HG03175 (cell line): ENCODE measurements around the gene PDE7B.

Experiments
- ATAC-seq: cut with Tn5 transposase; IDR thresholded peaks from one replicate; pipeline ENCODE4 v1.9.1; 2021; ENCODE audit warnings: mild to moderate bottlenecking, moderate library complexity; ENCODE audit not compliant: unreplicated experiment

The PDE7B gene

GRCh38 chr6:136022224-136022874 lies 170.8 kb downstream of the PDE7B start:
- no peak for ATAC-seq

GRCh38 chr6:136024711-136025110 lies 173.2 kb downstream of the PDE7B start:
- no peak for ATAC-seq

GRCh38 chr6:136025736-136026135 lies 174.2 kb downstream of the PDE7B start:
- ATAC-seq, result no peak

- no peak for ATAC-seq
Measured at GRCh38 chr6:136030131-136030530, 178.6 kb downstream of the PDE7B start.

GRCh38 chr6:136031982-136032381 lies 180.5 kb downstream of the PDE7B start:
- no peak for ATAC-seq

GRCh38 chr6:136033416-136033815 lies 181.9 kb downstream of the PDE7B start:
- ATAC-seq, result no peak

- no peak for ATAC-seq
Measured at GRCh38 chr6:136034422-136034821, 182.9 kb downstream of the PDE7B start.

DNA sequence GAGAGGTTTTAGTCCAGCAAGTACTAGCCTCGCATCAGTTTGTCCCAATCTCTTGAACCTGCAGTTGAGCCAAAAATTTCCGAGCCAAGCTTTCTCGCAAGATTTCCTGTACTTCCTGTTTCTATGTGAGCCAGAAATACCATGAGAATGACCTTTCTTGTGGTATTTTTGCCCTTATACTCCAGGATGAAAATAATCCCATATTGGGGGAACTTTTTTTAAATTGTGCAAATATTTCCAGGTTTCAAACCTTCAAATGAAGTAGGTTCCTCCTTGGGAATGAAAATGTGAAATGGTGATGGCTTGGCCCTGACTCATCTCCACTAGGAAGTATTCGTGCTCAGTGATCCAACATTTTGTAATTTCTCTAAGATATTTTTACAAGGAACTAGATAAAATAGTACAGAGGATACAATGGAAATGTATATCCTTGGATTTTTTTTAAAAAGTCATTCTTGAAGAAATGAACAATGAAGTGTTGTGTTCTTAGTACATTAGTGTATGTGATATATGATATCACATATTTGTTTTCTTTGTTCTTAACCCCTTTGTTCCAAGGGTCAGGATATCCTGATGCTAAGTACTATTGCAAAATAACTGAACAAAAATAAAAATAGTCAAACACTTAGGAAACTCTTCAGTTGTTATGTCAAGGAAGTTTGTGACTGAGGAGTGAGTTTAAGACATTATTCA lies 184.0 kb downstream of the PDE7B start:
- ATAC-seq, result no peak

DNA sequence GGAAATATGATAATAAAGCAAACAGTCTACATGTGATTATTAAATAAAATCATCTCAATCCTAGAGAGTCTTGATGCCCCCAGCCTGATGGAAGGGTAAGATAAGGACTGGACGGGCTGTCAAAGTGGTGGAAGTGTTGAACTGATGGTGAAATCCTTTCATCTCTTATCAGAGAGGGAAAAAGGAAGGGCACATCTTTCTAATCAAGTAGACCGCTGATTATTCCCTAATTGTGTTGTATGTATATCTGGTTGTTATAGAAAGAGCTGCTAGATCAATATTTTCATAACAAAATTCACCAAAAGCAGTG lies 184.5 kb downstream of the PDE7B start:
- no peak for ATAC-seq

DNA sequence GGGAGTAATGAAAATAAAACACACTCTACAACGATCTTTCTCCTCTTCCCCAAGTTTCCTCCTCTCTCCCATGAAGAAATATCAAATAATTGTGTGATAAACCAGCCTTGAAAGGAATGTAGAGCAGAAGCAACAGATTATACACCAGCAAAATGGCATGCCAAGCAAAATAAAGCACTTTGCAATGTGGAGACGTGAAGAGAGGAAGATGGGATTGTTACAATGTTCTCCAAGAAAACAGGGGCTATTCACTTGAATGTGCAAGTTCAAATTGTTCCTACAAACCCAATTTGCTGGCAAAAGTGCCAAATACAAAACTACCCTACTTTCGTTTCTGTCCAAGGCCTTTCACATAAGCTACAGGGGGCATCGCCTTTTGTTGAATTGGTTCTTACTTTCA lies 185.1 kb downstream of the PDE7B start:
- no peak for ATAC-seq

DNA sequence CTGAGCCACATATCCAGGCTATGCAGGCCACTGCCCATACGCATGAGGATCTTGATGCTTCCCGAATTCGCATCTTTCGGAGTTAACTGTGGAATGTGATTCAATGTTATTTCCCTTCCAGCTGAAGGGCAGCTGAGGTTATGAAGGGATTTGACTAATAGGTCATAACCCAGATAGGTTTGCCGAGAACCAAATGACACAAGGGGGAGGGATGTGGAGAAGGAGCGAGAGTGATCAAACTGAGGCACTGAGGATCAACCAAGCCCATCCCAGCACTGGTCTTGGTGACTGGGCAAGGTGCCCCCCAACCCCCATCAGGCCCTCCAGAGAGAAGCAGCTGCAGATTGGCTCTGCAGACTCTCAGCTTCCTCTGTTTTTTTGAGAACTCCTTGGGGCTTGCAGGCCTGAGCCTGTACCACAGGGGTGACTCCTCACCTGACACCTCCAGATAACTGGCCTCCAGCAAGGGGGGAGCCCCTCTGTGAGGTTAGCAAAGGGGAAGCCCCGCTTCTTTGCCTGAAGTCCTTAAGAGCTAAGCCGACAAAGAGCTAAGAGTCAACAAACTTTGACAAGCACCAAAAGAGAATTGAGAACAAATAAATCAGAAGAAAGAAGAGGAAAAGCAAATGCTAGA lies 185.9 kb downstream of the PDE7B start:
- ATAC-seq, result no peak

- ATAC-seq, result no peak
Measured at GRCh38 chr6:136037876-136038460, 186.5 kb downstream of the PDE7B start.

- no peak for ATAC-seq
Measured at GRCh38 chr6:136038531-136038930, 187.0 kb downstream of the PDE7B start.

DNA sequence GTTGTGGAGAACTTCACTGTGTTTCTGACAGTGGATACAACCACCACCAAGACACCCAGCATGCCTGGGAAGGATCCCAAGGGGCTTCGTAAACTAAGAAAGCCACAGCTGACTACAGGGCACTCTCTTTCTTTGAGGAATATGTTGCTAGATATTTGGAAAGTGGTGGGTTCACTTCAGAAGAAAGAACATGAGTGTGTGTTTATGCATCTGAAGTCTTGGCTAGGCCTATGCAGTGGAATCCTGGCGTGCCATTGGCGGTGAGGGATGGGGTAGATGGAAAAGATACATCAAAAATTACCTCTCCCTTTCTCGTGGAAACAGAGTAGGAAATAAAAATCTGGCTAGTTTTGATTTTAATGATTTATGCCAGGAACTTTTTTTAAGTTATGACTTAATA lies 187.7 kb downstream of the PDE7B start:
- ATAC-seq, result no peak

GRCh38 chr6:136050475-136050874 lies 199.0 kb downstream of the PDE7B start:
- ATAC-seq, result no peak

DNA sequence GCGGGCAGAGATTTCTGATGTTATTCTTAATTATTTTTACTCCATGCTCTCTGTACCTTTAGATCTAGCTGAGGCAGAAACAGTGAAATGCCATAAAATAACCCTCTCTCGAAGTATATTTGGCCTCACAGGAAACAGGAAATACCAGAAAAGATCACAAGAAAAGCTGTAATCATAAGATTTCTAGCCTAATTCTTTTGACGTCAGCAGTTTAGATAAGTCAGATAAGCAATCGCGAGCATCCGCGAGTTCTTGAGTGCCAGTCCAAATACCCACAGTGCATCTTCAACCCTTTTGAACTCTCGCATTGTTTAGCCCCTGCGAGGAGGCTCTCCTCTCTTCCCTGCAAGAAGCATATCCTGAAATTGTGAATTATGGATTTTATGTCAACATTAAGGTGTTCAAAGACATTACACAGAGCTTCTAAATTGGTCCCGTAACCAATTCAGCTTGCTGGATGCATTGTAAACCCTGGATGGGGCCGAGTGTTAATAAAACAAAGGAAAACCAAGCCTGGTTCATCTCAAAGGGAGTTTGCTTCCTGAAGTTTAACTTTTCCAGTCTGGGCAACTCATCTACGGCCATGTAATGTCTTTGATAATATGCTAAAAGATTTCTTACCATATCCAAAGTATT lies 199.8 kb downstream of the PDE7B start:
- no peak for ATAC-seq

DNA sequence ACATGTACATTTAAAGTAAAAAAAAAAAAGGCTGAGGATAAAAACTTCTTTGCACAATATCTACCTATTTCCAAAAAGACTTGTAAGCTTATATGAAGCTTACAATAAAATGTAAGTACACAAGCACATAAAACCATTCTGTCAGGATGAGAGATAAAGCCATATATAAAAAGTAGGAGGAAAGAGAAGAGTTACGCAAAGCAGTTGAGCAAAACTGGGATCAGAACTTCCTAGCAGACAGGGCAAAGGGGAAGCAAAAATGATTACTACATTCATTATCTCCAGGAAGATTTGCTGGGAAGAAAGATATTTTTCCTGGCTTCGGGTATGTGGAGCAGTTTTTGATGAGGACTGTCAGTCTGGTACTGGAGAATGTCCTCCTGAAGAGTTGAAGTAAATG lies 200.5 kb downstream of the PDE7B start:
- ATAC-seq, result no peak

- no peak for ATAC-seq
Measured at GRCh38 chr6:136058852-136059251, 207.4 kb downstream of the PDE7B start.

DNA sequence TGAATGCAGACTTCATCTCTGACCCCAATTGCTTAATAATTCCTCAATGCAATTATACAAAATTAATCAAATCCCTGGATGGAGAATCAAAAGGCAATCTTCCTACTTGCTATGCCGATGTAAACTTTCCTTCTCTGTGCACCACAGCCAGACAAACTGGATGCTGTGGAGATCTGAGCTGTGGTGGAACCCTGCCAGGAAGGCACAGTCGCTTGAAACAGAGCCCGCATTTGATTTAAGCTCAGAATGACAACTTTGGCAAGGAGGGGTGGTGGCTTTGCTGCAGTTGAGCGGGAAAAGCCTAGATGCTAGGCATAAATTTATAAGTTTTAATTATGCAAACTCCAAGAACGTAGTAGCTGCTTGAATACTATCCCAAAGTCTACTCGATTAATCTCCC lies 207.8 kb downstream of the PDE7B start:
- ATAC-seq, result no peak

- no peak for ATAC-seq
Measured at GRCh38 chr6:136060052-136060451, 208.6 kb downstream of the PDE7B start.

DNA sequence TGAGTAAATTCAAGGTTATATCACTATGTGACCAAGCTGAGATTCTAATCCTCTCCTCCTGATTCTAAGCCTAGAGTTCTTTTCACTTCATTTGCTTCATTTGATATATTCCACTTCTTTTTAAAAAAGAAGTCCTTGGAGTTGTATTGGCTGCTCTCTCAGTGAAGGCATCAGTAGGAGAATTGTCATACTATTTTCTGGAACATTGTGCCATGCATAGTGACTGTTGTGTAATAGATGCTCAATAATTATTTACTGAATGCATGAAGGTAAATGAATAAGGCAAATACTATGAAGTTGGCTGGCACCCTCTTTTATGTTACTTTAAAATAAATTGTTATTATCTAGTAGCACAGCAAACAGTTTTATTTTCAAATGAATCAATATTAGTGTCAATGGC lies 209.3 kb downstream of the PDE7B start:
- no peak for ATAC-seq

DNA sequence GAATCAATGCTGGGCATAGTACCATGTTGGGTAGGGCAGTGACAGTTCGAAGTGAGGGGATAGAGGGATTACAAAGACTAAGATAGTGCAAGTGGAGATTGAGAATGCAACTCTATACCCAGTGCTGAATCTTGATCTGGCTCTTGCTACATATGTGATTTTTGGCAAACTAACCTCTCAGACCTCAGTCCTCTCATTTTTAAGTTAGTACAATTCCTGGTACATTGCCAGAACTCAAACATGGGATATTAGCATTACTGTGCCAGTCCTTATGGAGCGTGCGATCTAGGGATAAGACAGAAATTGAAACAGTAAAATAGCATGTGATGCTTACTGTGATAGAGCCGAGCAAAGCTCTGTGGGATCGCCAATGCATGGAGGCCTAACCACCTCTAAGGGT lies 210.2 kb downstream of the PDE7B start:
- no peak for ATAC-seq
